ENCODE measurements around the gene DDT. TPM values are rescaled to one million over a fixed set of nuclear protein-coding genes. Genes with fewer than 3 reads are reported as not detected.
"Not testable (repeated sequence)": the region's sequence is repeated elsewhere in the genome, so short reads cannot be mapped to it uniquely, and the experiment has no call there.

Gene DDT
- total and polyA plus RNA-seq, 7 donors = 57.3 to 239 (median 85.3) TPM

DNA sequence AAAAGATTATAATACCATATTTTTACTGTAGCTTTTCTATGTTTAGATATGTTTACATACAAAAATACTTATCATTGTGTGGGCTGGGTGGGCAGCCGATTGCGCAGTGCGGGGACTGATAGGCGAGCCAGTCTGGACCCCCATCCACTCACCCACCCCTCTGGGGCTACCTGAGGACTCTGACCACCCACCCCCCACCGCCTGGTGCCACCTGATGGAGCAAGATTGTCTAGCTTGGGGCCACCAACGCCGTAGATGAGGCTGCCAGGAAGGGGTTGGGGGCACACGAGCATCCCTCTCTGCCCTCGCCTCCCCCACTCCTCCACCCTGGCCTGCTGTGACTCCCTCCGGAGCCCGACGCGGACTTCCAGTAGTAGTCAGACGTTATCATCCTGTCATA lies 47.7 kb downstream of the DDT start:
- Histone ChIP-seq H3K36me3 (ENCODE audit: insufficient read depth in 1 of 2, low read depth in 1 of 2) (no peaks in the 10 kb centered on the region), H3K27ac (no peak overlapping the region), H3K27me3 (ENCODE audit: insufficient read depth in 3 of 3, low read length in 2 of 3) (no peaks in the 10 kb centered on the region), H3K4me1 (no peaks in the 10 kb centered on the region), H3K4me3 (no peak overlapping the region), H3K9me3 (peaks cover 14% of the 10 kb centered on the region)
- no peak for DNase-seq
- intact Hi-C loops (cut with DNase I) = no loop called here
- TF ChIP-seq, protein P1, sequence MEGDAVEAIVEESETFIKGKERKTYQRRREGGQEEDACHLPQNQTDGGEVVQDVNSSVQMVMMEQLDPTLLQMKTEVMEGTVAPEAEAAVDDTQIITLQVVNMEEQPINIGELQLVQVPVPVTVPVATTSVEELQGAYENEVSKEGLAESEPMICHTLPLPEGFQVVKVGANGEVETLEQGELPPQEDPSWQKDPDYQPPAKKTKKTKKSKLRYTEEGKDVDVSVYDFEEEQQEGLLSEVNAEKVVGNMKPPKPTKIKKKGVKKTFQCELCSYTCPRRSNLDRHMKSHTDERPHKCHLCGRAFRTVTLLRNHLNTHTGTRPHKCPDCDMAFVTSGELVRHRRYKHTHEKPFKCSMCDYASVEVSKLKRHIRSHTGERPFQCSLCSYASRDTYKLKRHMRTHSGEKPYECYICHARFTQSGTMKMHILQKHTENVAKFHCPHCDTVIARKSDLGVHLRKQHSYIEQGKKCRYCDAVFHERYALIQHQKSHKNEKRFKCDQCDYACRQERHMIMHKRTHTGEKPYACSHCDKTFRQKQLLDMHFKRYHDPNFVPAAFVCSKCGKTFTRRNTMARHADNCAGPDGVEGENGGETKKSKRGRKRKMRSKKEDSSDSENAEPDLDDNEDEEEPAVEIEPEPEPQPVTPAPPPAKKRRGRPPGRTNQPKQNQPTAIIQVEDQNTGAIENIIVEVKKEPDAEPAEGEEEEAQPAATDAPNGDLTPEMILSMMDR (IDR thresholded peaks at IDR 0.05) = no peak
- WGBS, 3 donors = 74 to 78% (median 77%) methylated on average over 14 of the region's 14 CpGs
- no peak for ATAC-seq

DNA sequence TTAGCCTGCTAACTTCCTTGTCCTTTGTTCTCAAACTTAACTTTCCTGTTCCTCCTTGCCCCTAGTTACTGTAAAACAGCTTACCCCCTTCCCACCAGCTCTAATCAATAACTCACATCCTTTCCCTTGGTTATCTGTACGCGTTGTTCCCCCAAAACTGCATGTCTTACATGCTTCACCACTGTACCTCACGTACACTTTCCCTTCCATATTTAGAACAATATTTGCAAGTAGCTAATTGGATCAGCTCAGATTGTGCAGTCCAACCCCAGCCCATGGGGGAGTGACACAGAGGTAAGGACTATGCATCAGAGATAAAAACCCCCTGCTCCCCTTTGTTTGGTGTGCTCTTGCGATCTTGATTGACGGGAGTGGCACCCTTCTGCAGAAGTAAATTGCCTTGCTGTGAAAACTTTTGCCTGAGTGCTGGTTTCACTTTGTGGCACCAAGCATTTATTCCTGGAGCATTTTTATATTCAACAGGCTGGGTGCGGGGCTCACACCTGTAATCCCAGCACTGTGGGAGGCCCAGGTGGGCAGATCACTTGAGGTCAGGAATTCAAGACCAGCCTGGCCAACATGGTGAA lies 49.1 kb downstream of the DDT start:
- TF ChIP-seq, protein P1 (IDR thresholded peaks at IDR 0.05) = no peak
- no peaks in the 10 kb centered on the region for H3K36me3 ChIP-seq (ENCODE audit: insufficient read depth in 1 of 2, low read depth in 1 of 2)
- intact Hi-C loops (cut with DNase I) = no loop called here
- no peak for ATAC-seq
- no peak for DNase-seq
- peaks cover 14% of the 10 kb centered on the region for H3K9me3 ChIP-seq
- no peaks in the 10 kb centered on the region for H3K27me3 ChIP-seq (ENCODE audit: insufficient read depth in 3 of 3, low read length in 2 of 3)
- no peak overlapping the region for H3K4me3 ChIP-seq
- 79 to 91% (median 90%) methylated on average over 6 of the region's 6 CpGs for WGBS, 3 donors
- no peaks in the 10 kb centered on the region for H3K4me1 ChIP-seq
- no peak overlapping the region for H3K27ac ChIP-seq

DNA sequence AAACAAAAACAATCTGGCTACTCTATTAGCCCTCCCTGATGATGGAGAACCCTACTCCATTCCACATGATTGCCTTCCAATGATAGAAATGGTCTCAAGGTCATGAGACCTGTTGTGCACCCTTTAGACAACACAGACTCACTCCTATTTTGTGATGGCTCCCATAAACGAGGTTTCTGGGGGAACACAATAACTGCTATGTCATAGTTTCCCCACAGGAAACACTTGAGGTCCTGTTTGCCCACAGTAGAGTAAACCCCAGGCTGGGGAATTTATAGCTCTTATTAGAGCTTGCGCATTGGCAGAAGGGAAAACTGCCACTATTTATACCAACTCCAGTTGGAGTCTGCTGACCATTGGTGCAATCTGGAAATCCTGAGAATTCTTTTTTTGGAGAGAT lies 51.3 kb downstream of the DDT start:
- WGBS, 3 donors = 54 to 76% (median 67%) methylated on average over 2 of the region's 2 CpGs
- TF ChIP-seq, protein P1 (IDR thresholded peaks at IDR 0.05) = no peak
- H3K36me3 ChIP-seq (ENCODE audit: insufficient read depth in 1 of 2, low read depth in 1 of 2) = no peaks in the 10 kb centered on the region
- H3K9me3 ChIP-seq = peaks cover 14% of the 10 kb centered on the region
- no peaks in the 10 kb centered on the region for H3K4me1 ChIP-seq
- no peaks in the 10 kb centered on the region for H3K27me3 ChIP-seq (ENCODE audit: insufficient read depth in 3 of 3, low read length in 2 of 3)
- no peak overlapping the region for H3K27ac ChIP-seq
- DNase-seq (no peak), ATAC-seq (no peak)
- no peak overlapping the region for H3K4me3 ChIP-seq
- intact Hi-C loops (cut with DNase I) = no loop called here

DNA sequence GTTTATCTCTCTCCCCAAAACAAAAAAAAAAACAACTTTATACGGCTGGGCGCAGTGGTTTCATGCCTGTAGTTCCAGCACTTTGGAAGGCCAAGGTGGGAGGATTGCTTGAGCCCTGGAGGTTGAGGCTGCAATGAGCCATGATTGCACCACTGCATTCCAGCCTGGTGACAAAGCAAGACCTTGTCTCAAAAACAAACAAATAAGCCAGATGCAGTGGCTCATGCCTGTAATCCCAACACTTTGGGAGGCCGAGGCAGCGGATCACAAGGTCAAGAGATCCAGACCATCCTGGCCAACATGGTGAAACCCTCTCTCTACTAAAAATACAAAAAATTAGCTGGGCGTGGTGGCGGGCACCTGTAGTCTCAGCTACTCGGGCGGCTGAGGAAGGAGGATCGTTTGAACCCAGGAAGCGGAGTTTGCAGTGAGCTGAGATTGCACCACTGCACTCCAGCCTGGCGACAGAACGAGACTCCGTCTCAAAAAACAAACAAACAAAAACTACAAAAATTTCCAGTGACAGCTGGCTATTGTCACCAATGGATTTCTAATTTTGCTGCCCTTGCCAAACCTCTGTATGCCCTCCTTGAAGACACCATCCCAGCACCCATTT lies 52.5 kb downstream of the DDT start:
- ATAC-seq; intact Hi-C loops (cut with DNase I); H3K4me1 ChIP-seq; H3K4me3 ChIP-seq; H3K27me3 ChIP-seq (ENCODE audit: insufficient read depth in 3 of 3, low read length in 2 of 3); H3K27ac ChIP-seq; H3K36me3 ChIP-seq (ENCODE audit: insufficient read depth in 1 of 2, low read depth in 1 of 2): not testable (repeated sequence)
- peak in 1 of 2 donors; percentile 31 for DNase-seq
- peaks cover 14% of the 10 kb centered on the region for H3K9me3 ChIP-seq
- WGBS, 3 donors = 82 to 91% (median 88%) methylated on average over 13 of the region's 13 CpGs

Other genes starting within 250 kb of the DDT start
- gene ZNF70, start 223.3 kb downstream of the DDT start, total RNA-seq = 10 to 100 TPM in 1 of 4 donors, 1 to 10 TPM in 3; 2.1 to 12.9 (median 4.0) TPM
- 1 to 10 TPM; 1.2 to 3.8 (median 1.8) TPM for gene ZNF70, start 223.3 kb downstream of the DDT start, polyA plus RNA-seq
- gene VPREB3, start 220.0 kb downstream of the DDT start, total RNA-seq = 1 to 10 TPM in 2 of 4 donors, under 1 TPM in 2; 0.79 to 3.2 (median 0.99) TPM
- under 1 TPM; 0.61 to 0.89 (median 0.82) TPM for gene VPREB3, start 220.0 kb downstream of the DDT start, polyA plus RNA-seq
- under 1 TPM in 1 of 4 donors, not detected in 3; 0.34 TPM for gene C22orf15, start 211.5 kb downstream of the DDT start, total RNA-seq
- under 1 TPM in 1 of 3 donors, not detected in 2; 0.04 TPM for gene C22orf15, start 211.5 kb downstream of the DDT start, polyA plus RNA-seq
- 1,000 to 10,000 TPM in 1 of 4 donors, 100 to 1,000 TPM in 3; 659 to 1,066 (median 865) TPM for gene CHCHD10, start 206.5 kb downstream of the DDT start, total RNA-seq
- 100 to 1,000 TPM; 460 to 861 (median 645) TPM for gene CHCHD10, start 206.5 kb downstream of the DDT start, polyA plus RNA-seq
- gene MMP11, start 201.6 kb downstream of the DDT start, total RNA-seq = 1 to 10 TPM; 1.3 to 2.9 (median 1.5) TPM
- gene MMP11, start 201.6 kb downstream of the DDT start, polyA plus RNA-seq = under 1 TPM; 0.35 to 0.47 (median 0.43) TPM
- gene SMARCB1, start 187.5 kb downstream of the DDT start, total RNA-seq = 10 to 100 TPM; 21.9 to 76.6 (median 48.3) TPM
- gene SMARCB1, start 187.5 kb downstream of the DDT start, polyA plus RNA-seq = 10 to 100 TPM; 20.7 to 47.6 (median 38.4) TPM
- 1 to 10 TPM in 2 of 4 donors, under 1 TPM in 2; 0.54 to 4.4 (median 1.1) TPM for gene DERL3, start 135.4 kb downstream of the DDT start, total RNA-seq
- gene DERL3, start 135.4 kb downstream of the DDT start, polyA plus RNA-seq = 1 to 10 TPM in 1 of 3 donors, under 1 TPM in 2; 0.22 to 1.1 (median 0.92) TPM
- 10 to 100 TPM in 1 of 4 donors, 1 to 10 TPM in 3; 4.2 to 11.8 (median 6.3) TPM for gene SLC2A11, start 116.6 kb downstream of the DDT start, total RNA-seq
- gene SLC2A11, start 116.6 kb downstream of the DDT start, polyA plus RNA-seq = 10 to 100 TPM in 1 of 3 donors, 1 to 10 TPM in 2; 3.7 to 12.7 (median 4.9) TPM
- gene MIF, start 80.1 kb downstream of the DDT start, total RNA-seq = 100 to 1,000 TPM; 110 to 167 (median 139) TPM
- gene MIF, start 80.1 kb downstream of the DDT start, polyA plus RNA-seq = 100 to 1,000 TPM; 125 to 277 (median 131) TPM
- gene GSTT2B, start 13.2 kb downstream of the DDT start, total RNA-seq = 10 to 100 TPM in 3 of 4 donors, 1 to 10 TPM in 1; 5.8 to 27.5 (median 14.4) TPM
- gene GSTT2B, start 13.2 kb downstream of the DDT start, polyA plus RNA-seq = 10 to 100 TPM in 1 of 3 donors, 1 to 10 TPM in 2; 4.0 to 15.1 (median 5.6) TPM
- 1 to 10 TPM in 1 of 4 donors, under 1 TPM in 3; 0.77 to 2.4 (median 0.96) TPM for gene DDTL, start 7.6 kb downstream of the DDT start, total RNA-seq
- 1 to 10 TPM in 2 of 3 donors, under 1 TPM in 1; 0.94 to 6.6 (median 1.6) TPM for gene DDTL, start 7.6 kb downstream of the DDT start, polyA plus RNA-seq
- under 1 TPM in 1 of 4 donors, not detected in 3; 0.34 TPM for gene GSTT2, start 5.7 kb upstream of the DDT start, total RNA-seq
- under 1 TPM; 0.12 to 0.89 (median 0.25) TPM for gene GSTT2, start 5.7 kb upstream of the DDT start, polyA plus RNA-seq
- gene GSTT4, start 31.0 kb upstream of the DDT start, total RNA-seq = not detected
- gene GSTT4, start 31.0 kb upstream of the DDT start, polyA plus RNA-seq = not detected
- 10 to 100 TPM; 14.9 to 23.8 (median 21.1) TPM for gene CABIN1, start 36.9 kb upstream of the DDT start, total RNA-seq
- gene CABIN1, start 36.9 kb upstream of the DDT start, polyA plus RNA-seq = 10 to 100 TPM; 10.5 to 14.1 (median 14.0) TPM
- gene SUSD2, start 207.0 kb upstream of the DDT start, total RNA-seq = 1 to 10 TPM; 1.1 to 1.8 (median 1.4) TPM
- gene SUSD2, start 207.0 kb upstream of the DDT start, polyA plus RNA-seq = 1 to 10 TPM; 1.1 to 1.4 (median 1.3) TPM